Endothelial cell of umbilical vein (primary cell): ENCODE measurements around the gene OVCH1. TPM values are rescaled to one million over a fixed set of nuclear protein-coding genes. Genes with fewer than 3 reads are reported as not detected.
A peak's percentile ranks its signal among the peaks of the same experiment; 100 is the strongest.

Experiments
- BruUV-seq: library from RNA; stranded (reverse); fragments of 400-500 nt; replicated peaks from 2 replicates; lab custom pipeline; 2021; lab: Mats Ljungman, UMichigan
- CTCF ChIA-PET: fragments of 300-600, 350-600 bp; sonication (Branson Sonifier 250); formaldehyde crosslinking; loops from one replicate; lab custom pipeline; 2021; ENCODE audit warnings: antibody characterized with exemption, inconsistent platforms; lab: Charles Lee
- POLR2A ChIA-PET: fragments of 300-600, 350-600 bp; sonication (Branson Sonifier 250); formaldehyde crosslinking; loops from one replicate; lab custom pipeline; 2021; ENCODE audit warnings: antibody characterized with exemption, inconsistent platforms; lab: Charles Lee
- DNase-seq: peaks from one replicate; pipeline ENCODE4 v3.0.0-alpha.2; 2011; ENCODE audit warnings: low read depth, low spot score
- FAIRE-seq: peaks from 2 replicates; lab custom pipeline; 2011; peaks lifted over from hg19 to GRCh38; lab: Jason Lieb, UNC
- H2AFZ ChIP-seq: 2 replicates; pipeline ENCODE4 v1.6.0; 2012; ENCODE audit warnings: low read depth, low read length, control low read depth, inconsistent platforms
- H3K27ac ChIP-seq: 2 replicates; pipeline ENCODE4 v1.5.1; 2011; ENCODE audit warnings: low read depth, mild to moderate bottlenecking, control low read depth, low read length, moderate library complexity; ENCODE audit not compliant: insufficient read depth
- H3K27me3 ChIP-seq, 2 experiments: 2 replicates each; pipeline versions ENCODE4 v1.6.0 to v1.6.1; 2011; ENCODE audit warnings: low read length in 2 of 2, mixed read lengths in 1 of 2; ENCODE audit not compliant: control insufficient read depth in 2 of 2, insufficient read depth in 2 of 2
- H3K36me3 ChIP-seq, 2 experiments: 2 replicates in 1 of 2; 3 replicates in 1 of 2; pipeline ENCODE4 v1.5.1; 2011; ENCODE audit warnings: low read length in 2 of 2, mild to moderate bottlenecking in 1 of 2, moderate library complexity in 1 of 2; ENCODE audit not compliant: control insufficient read depth in 2 of 2, insufficient read depth in 2 of 2; ENCODE audit errors: extremely low read depth in 1 of 2
- H3K4me1 ChIP-seq: 3 replicates; pipeline ENCODE4 v1.5.1; 2011; ENCODE audit warnings: mild to moderate bottlenecking, low read length; ENCODE audit not compliant: control insufficient read depth, insufficient read depth; ENCODE audit errors: extremely low read depth
- H3K4me2 ChIP-seq: 2 replicates; pipeline ENCODE4 v1.6.1; 2011; ENCODE audit warnings: low read length, control low read depth, mixed read lengths; ENCODE audit not compliant: insufficient read depth
- H3K4me3 ChIP-seq, 3 experiments: fragments of 200-600 bp in 1 of 3; sonication (generic), shearing (Covaris generic) in 1 of 3; replicated peaks in 1 of 3; 2 replicates each; pipeline ENCODE4 v1.5.1; 2011 to 2016; ENCODE audit warnings: control low read depth in 3 of 3, low read length in 3 of 3, mild to moderate bottlenecking in 2 of 3, inconsistent platforms in 1 of 3, low read depth in 1 of 3, moderate library complexity in 1 of 3; ENCODE audit not compliant: insufficient read depth in 1 of 3
- H3K79me2 ChIP-seq: 2 replicates; pipeline ENCODE4 v1.6.0; 2012; ENCODE audit warnings: low read length, inconsistent platforms; ENCODE audit not compliant: control insufficient read depth, insufficient read depth
- H3K9ac ChIP-seq: replicated peaks from 2 replicates; pipeline ENCODE3; 2011; ENCODE audit warnings: low read length, control low read depth; ENCODE audit not compliant: insufficient read depth; ENCODE audit errors: extremely low read depth
- H3K9me1 ChIP-seq: replicated peaks from 3 replicates; pipeline ENCODE4 v1.6.0; 2011; ENCODE audit warnings: mild to moderate bottlenecking, low read length; ENCODE audit not compliant: control insufficient read depth, insufficient read depth; ENCODE audit errors: extremely low read depth
- H3K9me3 ChIP-seq: replicated peaks from 2 replicates; pipeline ENCODE4 v1.5.1; 2012; ENCODE audit warnings: low read length, inconsistent platforms; ENCODE audit not compliant: control insufficient read depth, insufficient read depth
- H4K20me1 ChIP-seq: replicated peaks from 2 replicates; pipeline ENCODE3; 2011; ENCODE audit warnings: mild to moderate bottlenecking, low read length; ENCODE audit not compliant: control insufficient read depth, insufficient read depth; ENCODE audit errors: extremely low read depth
- EZH2 ChIP-seq: IDR thresholded peaks from 2 replicates; pipeline ENCODE4 v1.6.1; 2012; ENCODE audit warnings: borderline replicate concordance, low read depth, mild to moderate bottlenecking, moderate library complexity, low read length, inconsistent platforms; ENCODE audit not compliant: severe bottlenecking
- FOS ChIP-seq: IDR thresholded peaks from 2 replicates; pipeline ENCODE4 v1.6.1; 2011; ENCODE audit warnings: mild to moderate bottlenecking, low read length, moderate library complexity, borderline replicate concordance; ENCODE audit not compliant: insufficient read depth
- GATA2 ChIP-seq: IDR thresholded peaks from 2 replicates; pipeline ENCODE4 v1.7.0; 2011; ENCODE audit warnings: low read depth, mild to moderate bottlenecking, moderate library complexity, mixed read lengths, low read length; ENCODE audit not compliant: insufficient read length, insufficient read depth
- JUN ChIP-seq: IDR thresholded peaks from 2 replicates; pipeline ENCODE4 v1.6.1; 2011; ENCODE audit warnings: borderline replicate concordance, low read depth; ENCODE audit not compliant: insufficient read length, insufficient read depth
- MYC ChIP-seq: IDR thresholded peaks from one replicate; pipeline ENCODE4 v1.6.1; 2011; ENCODE audit warnings: mild to moderate bottlenecking, low read depth, low read length
- POLR2A ChIP-seq: IDR thresholded peaks from 2 replicates; pipeline ENCODE4 v1.6.1; 2012; ENCODE audit warnings: low read depth, mild to moderate bottlenecking, control low read depth, low read length
- POLR2AphosphoS5 ChIP-seq: IDR thresholded peaks from 2 replicates; pipeline ENCODE4 v1.6.1; 2012; ENCODE audit warnings: low read depth, mild to moderate bottlenecking, control low read depth, low read length, moderate library complexity; ENCODE audit not compliant: insufficient read depth
- dilution Hi-C: fragments of 300-500 bp; cut with MboI; formaldehyde crosslinking; loops from one replicate; pipeline ENCODE4 v1.15.0; 2019; ENCODE audit warnings: low sequenced_read_pairs; ENCODE audit not compliant: extremely low pct_ligation_motif_present
- intact Hi-C: fragments of 100-400 bp; cut with micrococcal nuclease; formaldehyde crosslinking; loops from one replicate; pipeline ENCODE4 v1.10.0; 2022
- polyA plus RNA-seq, 4 experiments: library from polyadenylated mRNA; depleted of rRNA in 3 of 4; stranded (reverse) in 3 of 4; unstranded in 1 of 4; fragments of >200 nt; gene quantifications; 2 replicates each; pipeline versions ENCODE4 v1.2.1 to v1.2.3, GENCODE V29; 2011 to 2012; ENCODE audit warnings: missing spikeins in 1 of 4
- total RNA-seq: library from RNA; stranded (reverse); gene quantifications from 2 replicates; pipeline ENCODE4 v1.2.3, GENCODE V29; 2021
- TF ChIP-seq, protein P1 (sequence below), 2 donors: IDR thresholded peaks; 1 replicate in 1 of 2; 2 replicates in 1 of 2; pipeline ENCODE4 v1.5.1; 2011; ENCODE audit warnings: low read length in 2 of 2, mild to moderate bottlenecking in 2 of 2, moderate library complexity in 2 of 2, control low read depth in 1 of 2, inconsistent platforms in 1 of 2, low read depth in 1 of 2; ENCODE audit not compliant: insufficient read depth in 1 of 2; ENCODE audit errors: extremely low read depth in 1 of 2
- TF ChIP-seq, protein P2 (sequence below): IDR thresholded peaks from 2 replicates; pipeline ENCODE4 v1.6.1; 2011; ENCODE audit not compliant: insufficient read depth, insufficient read length

The OVCH1 gene
- total and polyA plus RNA-seq, 2 donors (not counting 3 experiments of a cell fraction or from before 2014, with no cell fraction given), result 0.01 TPM; not detected in 1

DNA sequence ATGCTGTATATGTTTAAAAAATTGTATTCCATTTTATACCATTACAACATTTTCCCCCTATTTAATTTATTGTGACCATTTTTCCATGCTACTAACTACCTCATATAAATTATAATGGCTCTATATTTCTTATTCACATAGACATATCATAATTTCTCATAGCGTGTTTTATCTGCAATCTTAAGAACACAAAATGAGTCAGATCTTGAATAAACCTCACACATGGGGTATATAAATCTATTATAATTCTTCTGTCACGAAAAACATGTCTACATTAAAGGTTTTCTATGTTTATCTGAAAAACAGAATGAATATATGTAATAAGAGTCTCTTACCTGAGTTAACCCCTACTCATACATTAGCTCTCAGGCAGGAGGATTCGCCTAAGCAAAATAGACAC lies 66.0 kb downstream of the OVCH1 start:
- H3K9ac ChIP-seq, result no peak overlapping the region
- H3K9me3 ChIP-seq, result no peaks in the 10 kb centered on the region
- no peaks in the 10 kb centered on the region for H3K9me1 ChIP-seq
- ChIA-PET CTCF (interaction anchor here (1.4 to 1.8 kb wide), 2 partner anchors 8 to 16 kb away, joined by 4 to 5 read pairs; no protein-coding TSS in a partner anchor), POLR2A (no interaction called here)
- no peaks in the 10 kb centered on the region for H3K27me3 ChIP-seq
- DNase-seq (no peak), FAIRE-seq (no peak)
- TF ChIP-seq MYC (no peak), POLR2AphosphoS5 (no peak), GATA2 (peak; percentile 48)
- TF ChIP-seq, protein P1, sequence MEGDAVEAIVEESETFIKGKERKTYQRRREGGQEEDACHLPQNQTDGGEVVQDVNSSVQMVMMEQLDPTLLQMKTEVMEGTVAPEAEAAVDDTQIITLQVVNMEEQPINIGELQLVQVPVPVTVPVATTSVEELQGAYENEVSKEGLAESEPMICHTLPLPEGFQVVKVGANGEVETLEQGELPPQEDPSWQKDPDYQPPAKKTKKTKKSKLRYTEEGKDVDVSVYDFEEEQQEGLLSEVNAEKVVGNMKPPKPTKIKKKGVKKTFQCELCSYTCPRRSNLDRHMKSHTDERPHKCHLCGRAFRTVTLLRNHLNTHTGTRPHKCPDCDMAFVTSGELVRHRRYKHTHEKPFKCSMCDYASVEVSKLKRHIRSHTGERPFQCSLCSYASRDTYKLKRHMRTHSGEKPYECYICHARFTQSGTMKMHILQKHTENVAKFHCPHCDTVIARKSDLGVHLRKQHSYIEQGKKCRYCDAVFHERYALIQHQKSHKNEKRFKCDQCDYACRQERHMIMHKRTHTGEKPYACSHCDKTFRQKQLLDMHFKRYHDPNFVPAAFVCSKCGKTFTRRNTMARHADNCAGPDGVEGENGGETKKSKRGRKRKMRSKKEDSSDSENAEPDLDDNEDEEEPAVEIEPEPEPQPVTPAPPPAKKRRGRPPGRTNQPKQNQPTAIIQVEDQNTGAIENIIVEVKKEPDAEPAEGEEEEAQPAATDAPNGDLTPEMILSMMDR (IDR thresholded peaks at IDR 0.05; ENCODE audit: extremely low read depth in 1 of 2, insufficient read depth in 1 of 2, low read depth in 1 of 2, low read length in 2 of 2), result no peak
- H3K27ac ChIP-seq, result no peak overlapping the region
- H3K4me3 ChIP-seq, result no peak overlapping the region
- H3K4me1 ChIP-seq, result peaks cover 5% of the 10 kb centered on the region
- H3K79me2 ChIP-seq, result no peaks in the 10 kb centered on the region
- no peaks in the 10 kb centered on the region for H4K20me1 ChIP-seq
- dilution Hi-C loops (no loop called here), intact Hi-C loops (no loop called here)
- no TSS peak for BruUV-seq
- no peak overlapping the region for H2AFZ ChIP-seq
- H3K36me3 ChIP-seq, result no peaks in the 10 kb centered on the region
- H3K4me2 ChIP-seq, result no peak overlapping the region

DNA sequence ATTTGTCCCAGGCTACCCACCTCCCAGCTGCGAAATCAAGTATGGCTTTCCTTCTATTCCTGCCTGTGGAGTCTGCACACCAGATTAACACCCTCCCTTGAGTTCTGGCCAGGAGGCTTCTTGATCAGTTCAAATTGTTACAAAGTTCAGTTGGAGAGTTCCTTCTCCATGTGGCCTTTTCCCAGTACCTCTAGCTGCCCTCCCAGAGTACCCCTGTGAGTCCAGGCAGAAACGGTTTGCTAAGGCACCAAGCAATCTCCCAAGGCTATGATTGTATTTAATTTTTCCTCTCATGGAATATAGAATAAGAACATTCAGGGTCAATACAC lies 66.8 kb downstream of the OVCH1 start:
- DNase-seq, result no peak
- H2AFZ ChIP-seq, result no peak overlapping the region
- H3K9me1 ChIP-seq, result no peaks in the 10 kb centered on the region
- dilution Hi-C loops (no loop called here), intact Hi-C loops (no loop called here)
- H3K4me1 ChIP-seq, result peaks cover 13% of the 10 kb centered on the region
- no peaks in the 10 kb centered on the region for H3K79me2 ChIP-seq
- no peak overlapping the region for H3K27ac ChIP-seq
- ChIA-PET CTCF (no interaction called here), POLR2A (no interaction called here)
- no peak overlapping the region for H3K4me3 ChIP-seq
- no peak for TF ChIP-seq MYC
- TF ChIP-seq POLR2A, result no peak
- TF ChIP-seq, protein P2, sequence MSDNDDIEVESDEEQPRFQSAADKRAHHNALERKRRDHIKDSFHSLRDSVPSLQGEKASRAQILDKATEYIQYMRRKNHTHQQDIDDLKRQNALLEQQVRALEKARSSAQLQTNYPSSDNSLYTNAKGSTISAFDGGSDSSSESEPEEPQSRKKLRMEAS, result no peak
- TF ChIP-seq, protein P1 (IDR thresholded peaks at IDR 0.05; ENCODE audit: extremely low read depth in 1 of 2, insufficient read depth in 1 of 2, low read depth in 1 of 2, low read length in 2 of 2), result no peak
- no peak for TF ChIP-seq JUN
- TF ChIP-seq FOS, result no peak
- TF ChIP-seq EZH2, result no peak
- no peak for TF ChIP-seq GATA2
- TF ChIP-seq POLR2AphosphoS5, result no peak
- no peak for FAIRE-seq
- no peaks in the 10 kb centered on the region for H3K27me3 ChIP-seq
- H3K4me2 ChIP-seq, result no peak overlapping the region
- H3K36me3 ChIP-seq, result no peaks in the 10 kb centered on the region
- no peak overlapping the region for H3K9ac ChIP-seq
- no peaks in the 10 kb centered on the region for H4K20me1 ChIP-seq
- BruUV-seq, result no TSS peak
- no peaks in the 10 kb centered on the region for H3K9me3 ChIP-seq
